Colon (tissue), 2 donors: ENCODE results near the gene ATOH8.

Experiments used
- FAIRE-seq: peaks from 2 replicates; lab custom pipeline; 2012; peaks lifted over from hg19 to GRCh38; lab: Jason Lieb, UNC
- donor health status: control.
- donor health status: control.

The ATOH8 gene

DNA sequence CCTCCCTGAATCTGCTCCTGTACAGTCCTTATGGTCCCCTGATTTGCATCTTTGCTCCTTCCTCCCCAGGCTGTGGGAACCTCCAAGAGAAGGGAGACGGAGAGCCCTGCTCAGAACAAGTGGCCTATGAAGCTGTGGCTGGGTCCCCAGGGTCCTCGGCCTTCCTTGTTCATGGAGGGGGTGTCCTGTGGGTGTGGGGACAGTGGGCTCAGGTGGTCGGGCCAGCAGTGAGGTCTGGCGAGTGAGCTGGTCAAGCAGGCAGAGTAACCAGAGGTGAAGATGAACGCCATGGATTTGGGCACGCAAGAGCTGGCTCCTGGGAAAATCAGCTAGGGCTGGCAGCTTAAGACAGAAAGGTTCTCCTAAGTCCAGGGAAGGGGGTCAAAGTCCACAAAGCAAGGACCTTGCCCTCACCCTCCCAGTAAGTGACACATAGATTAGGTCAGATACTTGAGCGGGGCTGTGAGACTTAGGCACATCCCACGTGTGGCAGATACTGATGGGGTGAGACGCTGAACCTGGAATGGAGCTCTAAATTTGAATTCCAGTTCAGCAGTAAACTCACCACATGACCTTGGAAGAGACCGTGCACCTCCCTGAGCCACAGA lies 34.8 kb upstream of the ATOH8 start:
- no peak for FAIRE-seq

GRCh38 chr2:85719609-85720240 lies 34.1 kb upstream of the ATOH8 start:
- FAIRE-seq: no peak

- FAIRE-seq: no peak
Observed at GRCh38 chr2:85720533-85720932, 33.3 kb upstream of the ATOH8 start.

DNA sequence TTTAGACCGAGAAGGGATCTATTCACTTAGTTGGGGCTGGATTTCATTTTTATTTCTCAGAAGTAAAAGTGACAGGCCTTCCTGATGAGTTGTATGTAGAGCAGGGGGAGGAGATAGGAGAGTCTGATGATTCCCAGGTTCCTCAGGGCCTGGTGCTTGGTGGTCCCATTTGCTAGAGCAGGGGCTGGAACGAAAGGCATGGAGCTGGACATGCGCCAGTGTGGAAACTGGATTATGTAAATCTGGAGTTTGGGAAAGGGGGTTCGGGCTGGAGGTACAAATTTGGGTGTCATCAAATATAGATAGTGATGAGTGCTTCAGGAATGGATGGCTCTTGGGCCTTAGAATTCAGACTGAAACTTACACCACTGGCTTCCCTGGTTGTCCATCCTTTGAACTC lies 32.1 kb upstream of the ATOH8 start:
- FAIRE-seq: no peak

DNA sequence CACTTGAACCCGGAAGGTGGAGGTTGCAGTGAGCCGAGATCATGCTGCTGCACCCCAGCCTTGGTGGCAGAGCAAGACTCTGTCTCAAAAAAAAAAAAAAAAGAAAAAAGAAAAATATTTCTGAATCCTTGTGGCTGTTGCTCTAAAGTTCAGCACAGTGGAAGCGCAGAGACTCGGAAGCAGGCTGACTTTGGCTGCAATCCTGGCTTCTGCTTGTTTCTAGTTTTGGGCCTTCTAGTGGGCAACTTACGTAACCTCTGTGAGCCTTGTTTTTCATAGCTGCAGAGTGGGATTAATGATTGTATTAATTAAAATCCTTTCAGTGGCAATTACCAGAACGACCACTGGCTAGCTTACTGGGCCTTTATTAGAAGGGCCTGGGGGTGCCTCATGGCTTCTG lies 31.3 kb upstream of the ATOH8 start:
- FAIRE-seq: no peak

- FAIRE-seq: no peak
Observed at GRCh38 chr2:85723707-85724360, 30.0 kb upstream of the ATOH8 start.

- no peak for FAIRE-seq
Observed at GRCh38 chr2:85724731-85725181, 29.0 kb upstream of the ATOH8 start.

DNA sequence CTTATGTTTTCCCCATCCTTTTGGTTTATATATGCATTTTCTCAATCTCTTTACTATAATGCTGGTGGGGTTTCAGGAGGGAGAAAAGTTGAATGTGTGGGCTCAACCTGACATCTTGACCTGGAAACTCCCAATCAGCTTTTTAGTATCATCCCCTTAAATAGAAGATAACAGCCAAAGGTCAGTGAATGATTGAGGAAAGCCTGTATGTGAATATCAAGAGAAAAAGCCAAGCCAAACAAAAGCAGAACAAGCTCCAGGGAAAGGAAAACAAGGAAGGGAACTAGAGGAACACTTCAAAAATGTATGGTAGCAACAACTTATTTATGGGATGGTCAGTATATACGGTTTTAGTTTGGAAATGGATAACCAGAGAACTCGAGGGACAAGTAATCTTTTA lies 28.3 kb upstream of the ATOH8 start:
- FAIRE-seq: no peak

DNA sequence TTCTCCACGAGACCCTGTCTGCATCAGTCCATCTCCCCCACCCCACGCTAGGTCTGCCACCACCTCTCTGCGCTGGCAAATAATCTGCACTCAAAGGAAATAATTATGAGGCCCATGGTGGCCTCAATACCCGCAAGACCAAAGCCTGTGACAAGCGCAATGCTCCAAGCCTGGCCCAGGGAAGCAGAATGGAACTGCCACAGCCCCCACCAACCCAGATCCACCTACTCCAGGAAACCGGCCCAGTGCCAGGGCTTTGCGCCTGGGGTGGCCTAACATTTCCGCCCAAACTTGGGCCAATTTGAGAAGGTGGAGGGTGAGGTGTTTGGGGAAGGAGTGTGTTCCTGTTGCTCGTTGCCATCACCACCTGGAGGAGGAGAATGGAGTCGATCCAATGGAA lies 26.0 kb upstream of the ATOH8 start:
- no peak for FAIRE-seq

DNA sequence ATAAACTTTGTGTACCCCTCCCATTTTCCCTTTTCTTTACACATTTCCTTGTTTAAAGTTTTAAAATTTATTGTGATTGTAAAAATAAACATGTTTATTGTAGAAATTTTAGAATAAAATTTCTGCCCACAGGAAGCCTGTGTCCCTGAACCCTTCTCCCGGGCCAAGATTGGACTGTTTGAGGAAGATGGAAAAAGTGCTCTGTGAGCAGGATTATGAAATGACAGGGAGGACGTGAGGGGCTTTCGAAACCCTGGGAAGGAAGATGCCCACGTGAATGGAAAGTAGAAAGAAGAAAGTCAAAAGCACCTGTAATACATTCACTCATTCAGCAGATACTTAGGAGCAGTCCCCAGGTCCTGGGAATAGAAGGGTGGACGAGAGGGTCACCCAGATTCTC lies 25.4 kb upstream of the ATOH8 start:
- FAIRE-seq: no peak

DNA sequence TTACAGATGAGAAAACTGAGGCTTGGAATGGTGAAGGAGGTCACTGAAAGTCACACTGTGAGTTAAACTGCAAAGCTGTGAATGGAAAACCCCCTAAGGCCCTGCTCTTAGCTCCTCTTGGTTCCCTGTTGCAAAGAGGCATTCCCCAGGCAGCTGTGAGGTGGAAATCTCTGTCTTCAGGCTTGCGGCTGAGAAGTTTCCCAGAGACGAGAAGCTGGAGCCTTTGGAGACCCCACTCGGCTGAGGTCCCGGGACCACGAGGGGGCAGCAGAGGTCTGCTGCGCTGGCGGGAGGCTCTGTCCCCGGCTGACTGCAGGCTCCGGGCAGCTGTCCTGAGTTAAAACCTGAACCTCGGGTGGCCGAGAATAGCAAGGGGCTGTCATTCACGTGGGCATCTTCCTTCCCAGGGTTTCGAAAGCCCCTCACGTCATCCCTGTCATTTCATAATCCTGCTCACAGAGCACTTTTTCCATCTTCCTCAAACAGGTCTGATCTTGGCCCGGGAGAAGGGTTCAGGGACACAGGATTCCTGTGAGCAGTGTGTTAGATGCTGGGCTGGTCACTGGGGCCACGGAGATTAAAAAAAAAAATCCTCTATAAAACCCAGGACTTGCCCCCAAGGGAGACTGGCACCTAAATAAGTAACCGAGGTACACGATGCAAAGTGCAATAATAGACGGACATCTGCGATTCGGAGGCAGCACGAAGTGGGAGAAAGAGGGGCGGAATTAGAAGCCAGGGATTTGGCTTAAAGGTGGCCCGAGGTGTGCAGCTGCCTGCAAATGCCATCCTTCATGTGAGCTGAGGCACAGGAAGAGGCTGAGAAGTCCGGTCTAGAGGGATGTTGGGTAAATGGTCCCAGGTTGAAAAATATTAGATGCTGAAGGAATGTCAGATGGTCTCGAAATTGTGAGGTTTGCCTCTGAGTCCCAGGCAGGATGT lies 24.6 kb upstream of the ATOH8 start:
- no peak for FAIRE-seq

DNA sequence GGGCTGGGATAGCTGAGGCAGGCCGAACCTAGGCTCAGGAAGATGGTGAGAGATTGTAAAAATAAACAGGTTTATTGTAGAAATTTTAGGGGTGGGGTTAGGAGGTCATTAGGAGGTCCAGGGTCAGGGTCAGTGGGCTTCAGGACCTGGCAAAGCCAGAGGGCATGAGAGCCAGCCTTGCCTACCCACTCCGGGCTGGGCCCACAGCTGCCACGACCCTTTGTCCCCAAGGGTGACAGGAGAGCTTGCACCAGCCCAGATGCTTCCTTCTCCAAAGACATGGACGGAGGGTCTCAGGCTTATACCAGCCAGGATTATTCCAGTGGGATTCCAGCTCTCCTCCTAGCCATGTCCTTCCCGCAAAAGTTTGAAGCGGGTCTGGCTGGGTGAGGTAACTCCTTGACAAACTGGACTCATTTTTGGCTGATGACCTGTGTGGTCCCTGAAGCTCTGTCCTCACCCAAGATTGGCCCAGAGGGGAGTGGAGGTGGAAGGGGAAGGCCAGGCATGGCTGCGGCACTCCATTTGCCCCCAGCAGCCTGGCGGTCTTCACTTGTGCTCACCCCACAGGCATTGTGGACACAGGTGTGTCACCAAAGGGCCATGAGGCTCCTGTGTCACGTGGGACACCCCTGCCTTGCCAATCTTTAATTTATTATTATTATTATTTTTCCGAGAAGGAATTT lies 23.8 kb upstream of the ATOH8 start:
- FAIRE-seq: no peak

DNA sequence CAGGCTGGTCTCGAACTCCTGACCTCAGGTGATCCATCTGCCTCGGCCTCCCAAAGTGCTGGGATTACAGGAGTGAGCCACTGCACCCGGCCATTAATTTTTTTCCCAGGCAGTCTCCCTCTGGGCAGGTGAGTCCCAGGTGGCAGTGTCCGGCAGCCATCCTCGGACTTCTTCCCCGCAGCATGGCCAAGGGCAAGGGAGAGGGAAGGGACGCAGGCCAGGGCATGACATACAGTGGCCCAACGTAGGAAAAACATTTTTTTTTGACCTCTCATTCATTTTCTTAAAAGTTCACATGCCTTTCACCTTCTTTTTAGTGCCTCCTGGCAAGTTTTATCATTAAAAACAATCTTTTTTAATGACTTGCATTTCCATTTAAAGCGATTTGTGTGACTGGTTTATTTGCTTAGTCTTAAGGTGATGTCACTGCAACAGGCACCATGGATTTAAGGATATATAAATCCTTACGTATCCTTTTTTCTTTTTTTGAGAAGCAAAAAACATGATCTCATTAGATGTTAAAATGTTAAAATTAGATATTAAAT lies 23.0 kb upstream of the ATOH8 start:
- FAIRE-seq: no peak

- FAIRE-seq: no peak
Observed at GRCh38 chr2:85731606-85732005, 22.2 kb upstream of the ATOH8 start.

DNA sequence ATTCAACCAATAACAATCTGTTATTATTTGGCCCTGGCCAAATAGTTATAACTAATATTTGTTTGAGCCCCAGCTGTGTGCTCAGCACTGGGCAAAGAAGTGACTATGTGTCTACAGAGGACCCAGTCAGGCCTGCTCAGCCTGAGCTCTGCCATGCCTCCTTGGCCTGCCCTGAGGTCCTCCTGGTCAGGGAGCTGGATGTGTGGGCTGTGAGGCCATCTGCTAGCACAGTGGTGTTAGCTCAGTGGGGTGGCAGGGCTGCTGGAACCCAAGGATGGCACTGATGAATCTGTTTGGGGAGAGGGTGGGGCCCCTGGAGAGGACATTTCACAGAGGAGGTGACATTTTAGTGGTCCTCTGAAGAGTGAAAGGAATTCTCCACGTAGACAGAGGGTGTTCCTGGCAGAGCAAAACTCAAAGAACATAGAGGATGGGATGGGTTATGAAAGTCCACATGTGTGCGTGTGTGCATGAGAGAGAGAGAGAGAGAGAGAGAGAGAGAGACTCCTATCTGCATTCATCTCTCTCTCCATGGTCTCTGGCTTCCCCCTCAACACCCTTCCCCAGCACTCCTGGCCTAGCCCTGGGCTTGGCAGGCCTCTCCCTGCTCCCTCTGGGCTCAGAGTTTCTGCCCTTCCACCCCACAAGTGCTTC lies 21.2 kb upstream of the ATOH8 start:
- FAIRE-seq: no peak

DNA sequence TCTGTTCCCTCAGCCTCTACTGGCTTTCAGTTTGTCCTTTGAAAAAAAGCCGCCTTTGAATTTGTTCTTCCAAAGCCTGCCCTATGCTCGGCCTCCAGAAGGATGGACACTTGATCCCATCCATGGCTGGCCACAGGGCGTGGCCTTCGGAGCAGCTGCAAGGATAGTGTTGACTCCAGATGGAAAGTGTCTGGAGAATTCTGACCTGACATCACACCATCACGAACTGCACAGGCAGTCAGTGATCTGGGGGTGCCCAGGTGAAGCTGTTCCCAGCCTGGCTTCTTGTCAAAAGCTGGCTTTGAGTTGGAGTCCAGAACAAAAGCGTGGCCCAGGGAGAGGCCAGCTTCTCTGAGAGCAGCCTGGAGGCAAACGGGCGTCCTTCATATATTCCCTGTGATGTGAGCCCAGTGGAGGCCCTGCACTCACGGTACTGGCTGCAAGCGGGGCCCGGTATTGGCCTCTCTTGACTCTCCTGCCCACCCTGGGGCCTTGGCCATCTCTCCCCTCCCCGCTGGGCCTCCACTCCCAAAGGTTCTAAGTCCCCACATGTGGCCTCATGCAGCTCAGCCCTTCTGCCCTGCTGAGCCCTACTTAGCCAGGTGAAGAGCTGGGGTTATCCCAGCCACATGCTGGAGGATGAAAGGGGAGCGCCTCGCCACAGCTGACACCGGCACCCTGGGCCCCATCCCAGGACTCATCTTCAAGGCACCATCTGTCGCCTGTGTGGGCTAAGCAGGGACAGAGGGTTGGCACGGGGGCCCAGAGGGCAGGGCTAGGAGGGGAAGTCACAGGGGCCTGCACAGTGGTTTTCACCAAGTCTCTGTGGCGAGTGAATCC lies 20.4 kb upstream of the ATOH8 start:
- FAIRE-seq: no peak

GRCh38 chr2:85734015-85734414 lies 19.8 kb upstream of the ATOH8 start:
- FAIRE-seq: no peak

- FAIRE-seq: no peak
Observed at GRCh38 chr2:85734942-85735608, 18.7 kb upstream of the ATOH8 start.

- no peak for FAIRE-seq
Observed at GRCh38 chr2:85735691-85736090, 18.1 kb upstream of the ATOH8 start.
